ENCODE measurements around the gene ZNF740. TPM values are rescaled to one million over a fixed set of nuclear protein-coding genes. Genes with fewer than 3 reads are reported as not detected.

The ZNF740 gene
- polyA plus RNA-seq, 1 of the 3 experiments (the other 2 are of a cell fraction), result 14.6 TPM

GRCh38 chr12:53208435-53208834, 27.9 kb downstream of the ZNF740 start:
- 47% methylated on average over 2 of the region's 2 CpGs for WGBS (ENCODE audit: low lambda C conversion rate)

More at GRCh38 chr12:53208435-53208834, 27.9 kb downstream of the ZNF740 start:
- POLR2A ChIA-PET, result no interaction called here
- CTCF ChIA-PET, result interaction anchor here (0.9 to 14.8 kb wide), 10 partner anchors 8 to 143 kb away, joined by 3 to 363 read pairs (median 4); partner anchors contain the start of genes AAAS, ESPL1, MYG1 and PFDN5
- Histone ChIP-seq H3F3A (replicated peaks; ENCODE audit: insufficient read depth) (peaks cover 13% of the 10 kb centered on the region), H3K27ac (ENCODE audit: low read depth in 2 of 2, low read length in 1 of 2) (no peak overlapping the region), H3K4me1 (ENCODE audit: control insufficient read depth in 1 of 2, insufficient read depth in 2 of 2, low read depth in 1 of 2, low read length in 1 of 2) (peaks cover under 1 to 11% of the 10 kb centered on the region in 2 experiments; a peak in 2 of 4 replicates), H3K9me3 (no peaks in the 10 kb centered on the region), H3K79me2 (ENCODE audit: insufficient read depth) (no peaks in the 10 kb centered on the region), H4K20me1 (ENCODE audit: insufficient read depth) (no peaks in the 10 kb centered on the region), H3K36me3 (replicated peaks in 1 of 2; ENCODE audit: control insufficient read depth in 1 of 2, insufficient read depth in 2 of 2, low read length in 1 of 2) (peaks cover 21 to 29% of the 10 kb centered on the region in 2 experiments), H3K4me3 (ENCODE audit: low read depth in 2 of 2, low read length in 1 of 2) (no peak overlapping the region), H3K9me2 (no peaks in the 10 kb centered on the region), H3K9ac (no peak overlapping the region), H3K4me2 (no peak overlapping the region), H3K27me3 (ENCODE audit: insufficient read depth) (no peaks in the 10 kb centered on the region), H2AFZ (ENCODE audit: low read depth) (no peak overlapping the region)
- no peak for TF ChIP-seq ZBTB33 (IDR thresholded peaks at IDR 0.05; ENCODE audit: borderline replicate concordance, low read depth)
- TF ChIP-seq TCF12 (IDR thresholded peaks at IDR 0.05), result no peak
- no peak for TF ChIP-seq USF1 (IDR thresholded peaks at IDR 0.05; ENCODE audit: borderline replicate concordance, low read depth)
- no peak for TF ChIP-seq FOXM1 (IDR thresholded peaks at IDR 0.05; ENCODE audit: low read depth)
- no peak for TF ChIP-seq TEAD4 (IDR thresholded peaks at IDR 0.05; ENCODE audit: borderline replicate concordance, insufficient read depth)
- no peak for TF ChIP-seq RFX5 (IDR thresholded peaks at IDR 0.05; ENCODE audit: low read length)
- no peak for TF ChIP-seq GATA2 (CRISPR knock-in tag; IDR thresholded peaks at IDR 0.05)
- TF ChIP-seq IRF3 (IDR thresholded peaks at IDR 0.05; ENCODE audit: low read depth, low read length), result no peak
- TF ChIP-seq ELF1 (IDR thresholded peaks at IDR 0.05), result no peak
- TF ChIP-seq REST (IDR thresholded peaks at IDR 0.05; ENCODE audit: low read depth, low read length), result no peak
- TF ChIP-seq POLR2AphosphoS5 (IDR thresholded peaks at IDR 0.05; ENCODE audit: low read depth, low read length), result no peak
- no peak for TF ChIP-seq SMC3 (IDR thresholded peaks at IDR 0.05; ENCODE audit: low read depth, low read length)
- TF ChIP-seq FOXJ3 (CRISPR knock-in tag; IDR thresholded peaks at IDR 0.05), result no peak
- TF ChIP-seq SIN3A (IDR thresholded peaks at IDR 0.05; ENCODE audit: borderline replicate concordance, low read depth, low read length), result no peak
- no peak for TF ChIP-seq EZH2phosphoT487 (IDR thresholded peaks at IDR 0.05; ENCODE audit: borderline replicate concordance, low read depth)
- no peak for TF ChIP-seq USF2 (IDR thresholded peaks at IDR 0.05; ENCODE audit: borderline replicate concordance, low read depth, low read length)
- no peak for DNase-seq
